Measurements from ENCODE around the gene HCRT. TPM values are rescaled to one million over a fixed set of nuclear protein-coding genes. Genes with fewer than 3 reads are reported as not detected.

Gene HCRT
- total and polyA plus RNA-seq, 7 experiments from 2014 or later, result not detected

DNA sequence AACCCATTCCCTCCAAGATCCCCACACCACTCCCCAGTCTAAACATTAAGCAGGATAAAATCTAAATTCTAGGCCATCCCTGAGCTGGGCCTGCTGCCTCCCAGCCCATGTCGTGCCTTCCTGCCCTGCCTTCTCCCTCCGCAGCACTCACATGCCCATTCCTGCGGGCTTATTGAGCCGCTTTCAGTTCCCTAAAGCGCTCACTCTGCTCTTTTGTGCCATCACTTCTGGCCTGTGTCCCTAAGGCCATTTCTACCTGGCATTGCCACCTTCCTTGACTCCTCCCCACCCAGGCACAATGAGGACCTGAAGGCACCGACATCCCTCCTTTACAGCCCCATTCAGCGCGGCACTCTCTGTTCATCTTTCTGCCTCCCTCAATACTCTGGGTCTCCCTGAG is 17.4 kb downstream of the HCRT start:
- Histone ChIP-seq H3K4me3 (ENCODE audit: low read length) (no peak overlapping the region), H3K27ac (ENCODE audit: low read depth, low read length) (no peak overlapping the region), H3K9me3 (ENCODE audit: control insufficient read depth in 2 of 3, low read length in 3 of 3) (no peaks in the 10 kb centered on the region), H3K36me3 (ENCODE audit: control insufficient read depth in 2 of 3, insufficient read depth in 3 of 3, low read length in 3 of 3) (no peaks in the 10 kb centered on the region), H3K27me3 (ENCODE audit: control insufficient read depth in 2 of 2, insufficient read depth in 2 of 2, low read length in 2 of 2) (no peaks in the 10 kb centered on the region), H3K4me1 (ENCODE audit: control insufficient read depth in 2 of 2, insufficient read depth in 2 of 2, low read length in 2 of 2) (no peaks in the 10 kb centered on the region)
- no peak for DNase-seq
- no peak overlapping the region for H3K27ac Mint-ChIP-seq
- H3K9me3 Mint-ChIP-seq, result peaks cover 0 to 4% (median 0%) of the 10 kb centered on the region in 11 donors
- peaks cover 0 to 6% (median 0%) of the 10 kb centered on the region in 5 donors for H3K27me3 Mint-ChIP-seq
- no peak overlapping the region for H3K4me3 Mint-ChIP-seq
- POLR2A ChIA-PET, result no interaction called here
- CTCF ChIA-PET, result no interaction called here
- no peaks in the 10 kb centered on the region for H3K36me3 Mint-ChIP-seq
- no peak for ATAC-seq
- intact Hi-C loops (cut with micrococcal nuclease), result no loop called here
- H3K4me1 Mint-ChIP-seq, result peaks cover 0 to 12% (median 0%) of the 10 kb centered on the region in 7 donors

GRCh38 chr17:42166196-42166763 is 19.0 kb downstream of the HCRT start:
- H3K9me3 Mint-ChIP-seq, result peaks cover 0 to 4% (median 0%) of the 10 kb centered on the region in 11 donors
- H3K9me3 ChIP-seq (ENCODE audit: control insufficient read depth in 2 of 3, low read length in 3 of 3), result no peaks in the 10 kb centered on the region
- H3K4me3 ChIP-seq (ENCODE audit: low read length), result no peak overlapping the region
- no peak for ATAC-seq
- peaks cover 0 to 6% (median 0%) of the 10 kb centered on the region in 5 donors for H3K27me3 Mint-ChIP-seq
- DNase-seq, result no peak
- no peak overlapping the region for H3K4me3 Mint-ChIP-seq
- H3K4me1 ChIP-seq (ENCODE audit: control insufficient read depth in 2 of 2, insufficient read depth in 2 of 2, low read length in 2 of 2), result no peaks in the 10 kb centered on the region
- no peak overlapping the region for H3K27ac ChIP-seq (ENCODE audit: low read depth, low read length)
- H3K36me3 ChIP-seq (ENCODE audit: control insufficient read depth in 2 of 3, insufficient read depth in 3 of 3, low read length in 3 of 3), result no peaks in the 10 kb centered on the region
- ChIA-PET POLR2A (interaction anchor here (0.6 kb wide), 2 partner anchors 30 to 75 kb away, joined by 3 to 6 read pairs; no protein-coding TSS in a partner anchor), CTCF (no interaction called here)
- H3K4me1 Mint-ChIP-seq, result peaks cover 0 to 12% (median 0%) of the 10 kb centered on the region in 7 donors
- H3K27ac Mint-ChIP-seq, result peak overlapping the region in 1 of 9 donors; percentile 48
- no peaks in the 10 kb centered on the region for H3K27me3 ChIP-seq (ENCODE audit: control insufficient read depth in 2 of 2, insufficient read depth in 2 of 2, low read length in 2 of 2)
- intact Hi-C loops (cut with micrococcal nuclease), result no loop called here
- no peaks in the 10 kb centered on the region for H3K36me3 Mint-ChIP-seq

DNA sequence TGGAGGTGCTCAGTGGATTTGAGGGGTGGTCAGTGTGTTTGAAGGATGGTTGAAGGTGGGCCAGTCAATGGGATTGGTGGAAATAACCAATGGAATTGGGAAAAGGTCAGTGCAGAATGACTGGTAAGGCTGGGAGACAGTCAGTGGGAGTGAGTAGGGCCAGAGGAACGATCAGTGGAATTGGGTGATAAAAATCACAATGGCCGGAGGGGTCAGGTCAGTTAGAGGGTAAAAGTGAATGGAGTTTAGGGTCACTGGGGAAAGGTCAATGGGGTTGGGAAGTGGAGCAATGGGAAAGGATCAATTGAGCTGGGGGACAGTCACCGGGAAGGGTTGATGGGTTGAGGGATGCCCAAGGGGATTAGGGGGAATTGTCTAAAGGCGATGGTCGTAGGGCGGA is 19.5 kb downstream of the HCRT start:
- Histone ChIP-seq H3K9me3 (ENCODE audit: control insufficient read depth in 2 of 3, low read length in 3 of 3) (no peaks in the 10 kb centered on the region), H3K4me3 (ENCODE audit: low read length) (no peak overlapping the region), H3K27ac (ENCODE audit: low read depth, low read length) (no peak overlapping the region), H3K4me1 (ENCODE audit: control insufficient read depth in 2 of 2, insufficient read depth in 2 of 2, low read length in 2 of 2) (no peaks in the 10 kb centered on the region), H3K36me3 (ENCODE audit: control insufficient read depth in 2 of 3, insufficient read depth in 3 of 3, low read length in 3 of 3) (no peaks in the 10 kb centered on the region), H3K27me3 (ENCODE audit: control insufficient read depth in 2 of 2, insufficient read depth in 2 of 2, low read length in 2 of 2) (no peaks in the 10 kb centered on the region)
- Mint-ChIP-seq H3K36me3 (no peaks in the 10 kb centered on the region), H3K27me3 (peaks cover 0 to 4% (median 0%) of the 10 kb centered on the region in 5 donors), H3K4me1 (peaks cover 0 to 12% (median 0%) of the 10 kb centered on the region in 7 donors), H3K27ac (peak overlapping the region in 1 of 9 donors; percentile 48), H3K9me3 (peaks cover 0 to 4% (median 0%) of the 10 kb centered on the region in 11 donors), H3K4me3 (no peak overlapping the region)
- ATAC-seq, result no peak
- DNase-seq, result no peak
- CTCF ChIA-PET, result no interaction called here
- POLR2A ChIA-PET, result interaction anchor here (0.6 kb wide), 2 partner anchors 31 to 75 kb away, joined by 3 to 6 read pairs; no protein-coding TSS in a partner anchor
- intact Hi-C loops (cut with micrococcal nuclease), result no loop called here

GRCh38 chr17:42163696-42164407 is 21.4 kb downstream of the HCRT start:
- no peak for ATAC-seq
- intact Hi-C loops (cut with micrococcal nuclease), result no loop called here
- Histone ChIP-seq H3K27me3 (ENCODE audit: control insufficient read depth in 2 of 2, insufficient read depth in 2 of 2, low read length in 2 of 2) (no peaks in the 10 kb centered on the region), H3K36me3 (ENCODE audit: control insufficient read depth in 2 of 3, insufficient read depth in 3 of 3, low read length in 3 of 3) (no peaks in the 10 kb centered on the region), H3K4me3 (ENCODE audit: low read length) (no peak overlapping the region), H3K27ac (ENCODE audit: low read depth, low read length) (no peak overlapping the region), H3K9me3 (ENCODE audit: control insufficient read depth in 2 of 3, low read length in 3 of 3) (no peaks in the 10 kb centered on the region), H3K4me1 (ENCODE audit: control insufficient read depth in 2 of 2, insufficient read depth in 2 of 2, low read length in 2 of 2) (no peaks in the 10 kb centered on the region)
- no peak for DNase-seq
- Mint-ChIP-seq H3K4me1 (peaks cover 0 to 8% (median 0%) of the 10 kb centered on the region in 7 donors), H3K27me3 (no peaks in the 10 kb centered on the region), H3K9me3 (peaks cover 0 to 4% (median 0%) of the 10 kb centered on the region in 11 donors), H3K27ac (no peak overlapping the region), H3K36me3 (no peaks in the 10 kb centered on the region), H3K4me3 (no peak overlapping the region)
- ChIA-PET CTCF (interaction anchor here (0.6 to 1.5 kb wide), 2 partner anchors 58 to 91 kb away, joined by 5 to 6 read pairs; no protein-coding TSS in a partner anchor), POLR2A (interaction anchor here (0.6 kb wide), 1 partner anchor 596 kb away, joined by 3 read pairs; no protein-coding TSS in a partner anchor)

DNA sequence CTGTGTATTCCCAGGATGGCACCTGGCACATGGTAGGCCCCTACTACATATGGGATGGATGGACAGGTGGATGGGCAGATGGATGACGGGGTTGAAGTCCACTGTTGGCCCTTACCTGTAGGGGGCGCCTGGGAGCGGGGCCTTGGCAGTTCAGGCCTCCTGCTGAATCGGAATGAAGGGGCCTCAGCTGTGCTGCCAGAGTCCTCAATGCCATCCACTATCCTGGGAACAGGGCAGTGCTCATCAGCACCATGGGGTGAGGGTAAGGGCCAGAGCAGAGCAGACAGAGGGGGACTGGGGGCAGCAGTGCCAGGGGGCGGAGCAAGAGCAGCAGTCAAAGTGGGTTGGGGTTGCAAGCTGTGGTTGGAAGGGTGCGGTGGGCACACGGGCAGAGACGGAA is 22.1 kb downstream of the HCRT start:
- no peak overlapping the region for H3K27ac ChIP-seq (ENCODE audit: low read depth, low read length)
- H3K4me1 Mint-ChIP-seq, result peaks cover 0 to 8% (median 0%) of the 10 kb centered on the region in 7 donors
- H3K27ac Mint-ChIP-seq, result no peak overlapping the region
- H3K9me3 ChIP-seq (ENCODE audit: control insufficient read depth in 2 of 3, low read length in 3 of 3), result no peaks in the 10 kb centered on the region
- ATAC-seq, result no peak
- ChIA-PET CTCF (interaction anchor here (0.6 to 1.5 kb wide), 3 partner anchors 45 to 91 kb away, joined by 3 to 6 read pairs (median 5); no protein-coding TSS in a partner anchor), POLR2A (interaction anchor here (0.6 kb wide), 1 partner anchor 597 kb away, joined by 3 read pairs; no protein-coding TSS in a partner anchor)
- peak in 2 of 9 donors; percentile 25 to 68 for DNase-seq
- H3K27me3 ChIP-seq (ENCODE audit: control insufficient read depth in 2 of 2, insufficient read depth in 2 of 2, low read length in 2 of 2), result no peaks in the 10 kb centered on the region
- intact Hi-C loops (cut with micrococcal nuclease), result no loop called here
- H3K4me1 ChIP-seq (ENCODE audit: control insufficient read depth in 2 of 2, insufficient read depth in 2 of 2, low read length in 2 of 2), result no peaks in the 10 kb centered on the region
- no peaks in the 10 kb centered on the region for H3K36me3 Mint-ChIP-seq
- H3K4me3 Mint-ChIP-seq, result no peak overlapping the region
- no peak overlapping the region for H3K4me3 ChIP-seq (ENCODE audit: low read length)
- H3K9me3 Mint-ChIP-seq, result peaks cover 0 to 4% (median 0%) of the 10 kb centered on the region in 11 donors
- H3K36me3 ChIP-seq (ENCODE audit: control insufficient read depth in 2 of 3, insufficient read depth in 3 of 3, low read length in 3 of 3), result no peaks in the 10 kb centered on the region
- H3K27me3 Mint-ChIP-seq, result no peaks in the 10 kb centered on the region

- DNase-seq, result no peak
- POLR2A ChIA-PET, result no interaction called here
- no peaks in the 10 kb centered on the region for H3K27me3 Mint-ChIP-seq
Measured at GRCh38 chr17:42160531-42160910, 24.7 kb downstream of the HCRT start.

More at GRCh38 chr17:42160531-42160910, 24.7 kb downstream of the HCRT start:
- intact Hi-C loops (cut with micrococcal nuclease), result no loop called here
- no peak overlapping the region for H3K27ac ChIP-seq (ENCODE audit: low read depth, low read length)
- Mint-ChIP-seq H3K9me3 (peaks cover 0 to 4% (median 0%) of the 10 kb centered on the region in 11 donors), H3K36me3 (no peaks in the 10 kb centered on the region), H3K4me1 (peaks cover 0 to 8% (median 4%) of the 10 kb centered on the region in 7 donors), H3K27ac (no peak overlapping the region), H3K4me3 (no peak overlapping the region)
- ATAC-seq, result no peak
- H3K4me1 ChIP-seq (ENCODE audit: control insufficient read depth in 2 of 2, insufficient read depth in 2 of 2, low read length in 2 of 2), result peaks cover 0 to 2% of the 10 kb centered on the region in 2 donors
- CTCF ChIA-PET, result no interaction called here
- H3K4me3 ChIP-seq (ENCODE audit: low read length), result no peak overlapping the region
- H3K36me3 ChIP-seq (ENCODE audit: control insufficient read depth in 2 of 3, insufficient read depth in 3 of 3, low read length in 3 of 3), result no peaks in the 10 kb centered on the region
- H3K27me3 ChIP-seq (ENCODE audit: control insufficient read depth in 2 of 2, insufficient read depth in 2 of 2, low read length in 2 of 2), result no peaks in the 10 kb centered on the region
- H3K9me3 ChIP-seq (ENCODE audit: control insufficient read depth in 2 of 3, low read length in 3 of 3), result no peaks in the 10 kb centered on the region
